Mesenchymal stem cell (in vitro differentiated cells and primary cell): Measurements from ENCODE around the gene AAGAB.

ENCODE experiments used
- DNase-seq: peaks from one replicate; pipeline ENCODE4 v3.0.0-alpha.2; 2013
- H2AFZ ChIP-seq: one replicate; pipeline ENCODE4 v1.6.1; 2013; ENCODE audit warnings: low read depth, mild to moderate bottlenecking, control low read depth, inconsistent platforms, low read length, moderate library complexity
- H2AK5ac ChIP-seq: 2 replicates; pipeline ENCODE4 v1.6.1; 2013; ENCODE audit warnings: low read length, moderate library complexity, mild to moderate bottlenecking, inconsistent platforms; ENCODE audit not compliant: severe bottlenecking
- H2BK120ac ChIP-seq: one replicate; pipeline ENCODE4 v1.6.1; 2013; ENCODE audit warnings: low read depth, mild to moderate bottlenecking, inconsistent platforms, low read length, moderate library complexity
- H2BK12ac ChIP-seq, 2 experiments: one replicate each; pipeline ENCODE4 v1.6.1; 2013; ENCODE audit warnings: inconsistent platforms in 2 of 2, low read length in 2 of 2, mild to moderate bottlenecking in 2 of 2, moderate library complexity in 2 of 2, control low read depth in 1 of 2
- H2BK15ac ChIP-seq: one replicate; pipeline ENCODE4 v1.6.1; 2013; ENCODE audit warnings: mild to moderate bottlenecking, low read depth, inconsistent platforms; ENCODE audit not compliant: poor library complexity, severe bottlenecking
- H2BK5ac ChIP-seq: 2 replicates; pipeline ENCODE4 v1.6.1; 2013; ENCODE audit warnings: low read depth, mild to moderate bottlenecking, low read length, control low read depth, inconsistent platforms; ENCODE audit not compliant: poor library complexity, severe bottlenecking
- H3K14ac ChIP-seq, 2 experiments: one replicate each; pipeline ENCODE4 v1.6.1; 2013; ENCODE audit warnings: inconsistent platforms in 2 of 2, low read length in 2 of 2, control low read depth in 1 of 2, mild to moderate bottlenecking in 1 of 2, moderate library complexity in 1 of 2
- H3K18ac ChIP-seq, 2 experiments: one replicate each; pipeline ENCODE4 v1.6.1; 2013; ENCODE audit warnings: inconsistent platforms in 2 of 2, low read length in 2 of 2, control low read depth in 1 of 2, low read depth in 1 of 2, mild to moderate bottlenecking in 1 of 2
- H3K23ac ChIP-seq, 2 experiments: one replicate each; pipeline ENCODE4 v1.6.1; 2013; ENCODE audit warnings: inconsistent platforms in 2 of 2, low read length in 2 of 2, mild to moderate bottlenecking in 2 of 2, moderate library complexity in 2 of 2, control low read depth in 1 of 2
- H3K27ac ChIP-seq: 2 replicates; pipeline ENCODE4 v1.5.1; 2013; ENCODE audit warnings: mild to moderate bottlenecking, moderate library complexity, low read length, control low read depth, inconsistent platforms; ENCODE audit not compliant: poor library complexity, severe bottlenecking
- H3K27me3 ChIP-seq, 2 experiments: 2 replicates each; pipeline versions ENCODE4 v1.6.1 to v1.7.0; 2013; ENCODE audit warnings: low read length in 2 of 2, mild to moderate bottlenecking in 2 of 2, moderate library complexity in 2 of 2, control low read depth in 1 of 2, inconsistent platforms in 1 of 2; ENCODE audit not compliant: control insufficient read depth in 1 of 2, insufficient read depth in 1 of 2
- H3K36me3 ChIP-seq, 2 experiments: 2 replicates each; pipeline versions ENCODE4 v1.6.1 to v1.7.0; 2013; ENCODE audit warnings: low read length in 2 of 2, control low read depth in 1 of 2, inconsistent platforms in 1 of 2, low read depth in 1 of 2, mild to moderate bottlenecking in 1 of 2; ENCODE audit not compliant: insufficient read depth in 2 of 2, control insufficient read depth in 1 of 2
- H3K4ac ChIP-seq, 2 experiments: one replicate each; pipeline ENCODE4 v1.6.1; 2013; ENCODE audit warnings: inconsistent platforms in 2 of 2, low read length in 2 of 2, mild to moderate bottlenecking in 2 of 2, moderate library complexity in 2 of 2, control low read depth in 1 of 2, low read depth in 1 of 2
- H3K4me1 ChIP-seq: 2 replicates; pipeline ENCODE4 v1.6.1; 2013; ENCODE audit warnings: low read depth, low read length, control low read depth; ENCODE audit not compliant: control insufficient read depth, insufficient read depth
- H3K4me2 ChIP-seq: 2 replicates; pipeline ENCODE4 v1.6.1; 2013; ENCODE audit warnings: low read length, mild to moderate bottlenecking, inconsistent platforms; ENCODE audit not compliant: poor library complexity, severe bottlenecking
- H3K4me3 ChIP-seq, 2 experiments: 2 replicates each; pipeline versions ENCODE4 v1.5.1 to v1.7.0; 2013; ENCODE audit warnings: low read length in 2 of 2, mild to moderate bottlenecking in 2 of 2, control low read depth in 1 of 2, low read depth in 1 of 2; ENCODE audit not compliant: insufficient read depth in 1 of 2
- H3K79me1 ChIP-seq: replicated peaks from 2 replicates; pipeline ENCODE4 v1.6.1; 2013; ENCODE audit warnings: mild to moderate bottlenecking, control low read depth, low read length, inconsistent platforms; ENCODE audit not compliant: poor library complexity, severe bottlenecking
- H3K9ac ChIP-seq: 2 replicates; pipeline ENCODE4 v1.7.0; 2013; ENCODE audit warnings: mild to moderate bottlenecking, low read length, moderate library complexity
- H3K9me3 ChIP-seq: 2 replicates; pipeline ENCODE4 v1.7.0; 2013; ENCODE audit warnings: mild to moderate bottlenecking, low read length; ENCODE audit not compliant: control insufficient read depth
- H4K8ac ChIP-seq: one replicate; pipeline ENCODE4 v1.6.1; 2013; ENCODE audit warnings: inconsistent platforms, mild to moderate bottlenecking, low read length, moderate library complexity
- H4K91ac ChIP-seq: one replicate; pipeline ENCODE4 v1.6.1; 2013; ENCODE audit warnings: mild to moderate bottlenecking, low read length, inconsistent platforms
- WGBS: methylation state at CpG from one replicate; pipeline ENCODE4 v1.1.7; 2013; ENCODE audit warnings: mixed read lengths; 5-methylcytosine and 5-hydroxymethylcytosine counted together

AAGAB gene

DNA sequence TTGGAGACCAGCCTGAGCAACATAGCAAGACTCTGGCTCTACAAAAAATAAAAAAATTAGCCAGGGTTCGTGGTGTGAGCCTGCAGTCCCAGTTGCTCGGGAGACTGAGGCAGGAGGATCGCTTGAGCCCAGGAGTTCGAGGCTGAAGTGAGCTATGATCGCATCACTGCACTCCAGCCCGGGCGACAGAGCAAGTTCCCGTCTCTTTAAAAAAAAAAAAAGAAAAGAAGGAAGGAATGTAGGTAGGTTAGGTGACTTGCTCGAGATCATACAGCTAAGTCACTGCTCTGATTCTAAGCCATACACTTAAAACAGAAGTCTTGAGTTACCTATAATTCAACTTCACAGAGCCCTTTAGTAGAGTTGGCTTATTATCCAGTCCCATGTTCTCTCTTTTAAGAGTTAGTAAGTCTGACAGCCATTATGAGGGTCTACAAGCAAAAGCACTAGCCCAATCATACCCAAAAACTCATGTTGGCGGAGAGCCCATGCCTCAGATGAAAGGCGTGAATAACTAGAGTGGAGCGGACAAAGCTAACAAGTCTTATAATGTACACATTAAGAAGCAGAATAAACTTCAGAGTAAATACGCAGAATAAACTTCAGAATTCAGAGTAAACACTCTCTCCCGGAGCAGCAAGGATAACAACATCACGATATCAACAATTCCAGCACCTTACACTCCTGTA lies 768 bp downstream of the AAGAB start:
- Histone ChIP-seq H3K79me1 (peaks cover 8% of the 10 kb centered on the region), H3K9me3 (no peaks in the 10 kb centered on the region), H2AK5ac (no peak overlapping the region), H3K18ac (peak overlapping the region in 1 of 2 experiments; percentile 77), H3K4ac (no peak overlapping the region), H3K36me3 (no peaks in the 10 kb centered on the region), H3K23ac (no peak overlapping the region), H3K4me1 (peaks cover 7% of the 10 kb centered on the region), H3K9ac (peak overlapping the region; percentile 100), H3K4me2 (peak overlapping the region; percentile 79), H2BK5ac (no peak overlapping the region), H2BK12ac (no peak overlapping the region), H4K91ac (no peak overlapping the region), H3K27me3 (no peaks in the 10 kb centered on the region), H3K27ac (peak overlapping the region; percentile 77), H4K8ac (peak overlapping the region; percentile 7), H2BK120ac (no peak overlapping the region), H3K14ac (no peak overlapping the region), H2BK15ac (no peak overlapping the region), H3K4me3 (peak overlapping the region; percentile 78 to 98), H2AFZ (peak overlapping the region; percentile 83)
- DNase-seq = peak; percentile 42
- WGBS = 37% methylated on average over 11 of the region's 15 CpGs

DNA sequence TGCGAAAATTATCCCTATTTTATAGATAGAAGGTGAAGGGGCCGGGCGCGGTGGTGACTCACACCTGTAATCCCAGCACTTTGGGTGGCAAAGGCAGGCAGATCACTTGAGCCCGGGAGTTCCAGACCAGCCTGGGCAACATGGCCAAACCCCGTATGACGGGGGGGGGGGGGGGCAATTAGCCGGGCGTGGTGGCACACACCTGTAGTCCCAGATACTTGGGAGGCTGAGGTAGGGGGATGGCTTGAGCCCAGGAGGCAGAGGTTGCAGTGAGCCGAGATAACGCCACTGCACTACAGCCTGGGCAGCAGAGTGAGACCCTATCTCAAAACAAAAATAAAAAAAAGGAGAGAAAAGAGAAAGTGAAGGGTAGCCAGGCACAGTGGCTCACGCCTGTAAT lies 1.4 kb downstream of the AAGAB start:
- Histone ChIP-seq H3K18ac (no peak overlapping the region), H4K91ac (no peak overlapping the region), H3K9ac (peak overlapping the region; percentile 100), H3K36me3 (no peaks in the 10 kb centered on the region), H3K79me1 (peaks cover 8% of the 10 kb centered on the region), H2AFZ (no peak overlapping the region), H3K9me3 (no peaks in the 10 kb centered on the region), H3K23ac (no peak overlapping the region), H3K4ac (no peak overlapping the region), H2AK5ac (no peak overlapping the region), H2BK120ac (no peak overlapping the region), H3K4me1 (peaks cover 7% of the 10 kb centered on the region), H2BK5ac (no peak overlapping the region), H3K4me2 (peak overlapping the region; percentile 79), H3K27me3 (no peaks in the 10 kb centered on the region), H3K4me3 (peak overlapping the region; percentile 33 to 98), H2BK15ac (no peak overlapping the region), H3K14ac (no peak overlapping the region), H2BK12ac (no peak overlapping the region), H3K27ac (no peak overlapping the region), H4K8ac (peak overlapping the region; percentile 7)
- DNase-seq = no peak
- 94% methylated on average over 8 of the region's 12 CpGs for WGBS

GRCh38 chr15:67251318-67251717 lies 3.1 kb downstream of the AAGAB start:
- Histone ChIP-seq H3K36me3 (peaks cover 0 to 2% of the 10 kb centered on the region in 2 experiments), H3K27ac (no peak overlapping the region), H2BK120ac (no peak overlapping the region), H3K4ac (no peak overlapping the region), H4K91ac (no peak overlapping the region), H3K27me3 (no peaks in the 10 kb centered on the region), H2AK5ac (no peak overlapping the region), H3K18ac (no peak overlapping the region), H3K4me3 (no peak overlapping the region), H3K9ac (no peak overlapping the region), H4K8ac (no peak overlapping the region), H3K9me3 (no peaks in the 10 kb centered on the region), H3K79me1 (peaks cover 10% of the 10 kb centered on the region), H3K14ac (no peak overlapping the region), H3K23ac (no peak overlapping the region), H2AFZ (no peak overlapping the region), H2BK5ac (no peak overlapping the region), H2BK12ac (no peak overlapping the region), H3K4me2 (no peak overlapping the region), H2BK15ac (no peak overlapping the region), H3K4me1 (peaks cover 7% of the 10 kb centered on the region)
- WGBS = 100% methylated on average over 3 of the region's 5 CpGs
- no peak for DNase-seq

DNA sequence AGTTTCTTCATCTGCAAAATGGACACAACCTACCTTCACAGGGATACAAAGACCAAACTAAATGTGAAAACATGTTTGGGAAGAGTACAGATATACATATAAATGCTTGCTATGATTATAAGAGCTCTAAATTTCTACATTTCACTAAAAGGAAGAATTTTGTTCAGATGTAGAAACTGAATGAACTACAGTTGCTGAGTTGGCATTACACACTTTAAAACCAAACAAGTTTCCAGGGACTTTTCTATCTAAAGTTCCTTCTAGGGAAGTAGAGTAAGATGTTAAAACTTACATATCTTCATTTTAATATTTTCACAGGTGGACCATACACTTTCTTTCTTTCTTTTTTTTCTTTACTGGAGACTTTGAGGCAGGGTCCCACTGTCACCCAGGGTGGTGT lies 4.6 kb downstream of the AAGAB start:
- Histone ChIP-seq H3K27me3 (no peaks in the 10 kb centered on the region), H3K4me2 (no peak overlapping the region), H2BK12ac (no peak overlapping the region), H2AK5ac (no peak overlapping the region), H3K4me3 (no peak overlapping the region), H3K4ac (no peak overlapping the region), H4K8ac (no peak overlapping the region), H3K36me3 (peaks cover 0 to 15% of the 10 kb centered on the region in 2 experiments), H2AFZ (no peak overlapping the region), H3K79me1 (peaks cover 13% of the 10 kb centered on the region), H3K9me3 (no peaks in the 10 kb centered on the region), H3K9ac (no peak overlapping the region), H3K27ac (no peak overlapping the region), H2BK5ac (no peak overlapping the region), H2BK15ac (no peak overlapping the region), H2BK120ac (no peak overlapping the region), H3K14ac (no peak overlapping the region), H3K23ac (no peak overlapping the region), H3K4me1 (peaks cover 7% of the 10 kb centered on the region), H3K18ac (no peak overlapping the region), H4K91ac (no peak overlapping the region)
- DNase-seq = no peak
